ENCODE data around the gene TCF7L1. TPM values are rescaled to one million over a fixed set of nuclear protein-coding genes. Genes with fewer than 3 reads are reported as not detected.

Gene TCF7L1
- total RNA-seq, 2 experiments from 2014 or later: not detected

DNA sequence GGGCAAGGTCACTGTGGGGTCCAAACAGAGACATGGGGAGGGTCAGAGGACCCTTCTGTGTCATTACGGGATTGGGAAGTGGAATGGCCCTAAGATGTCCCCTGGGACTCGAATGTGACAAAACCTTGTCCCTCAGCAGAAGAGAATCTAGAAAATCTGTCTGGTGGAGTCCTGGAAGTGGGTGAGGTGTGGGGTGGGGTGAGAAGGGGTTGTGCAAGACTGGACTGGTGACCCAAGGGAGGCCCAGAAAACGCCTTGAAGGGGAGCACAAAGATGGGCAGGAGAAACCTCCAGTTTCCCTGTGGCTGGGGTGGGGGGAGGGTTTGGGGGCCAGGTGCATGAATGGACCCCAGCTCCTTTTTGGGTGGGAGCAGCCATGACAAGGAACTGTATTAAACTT, 79.6 kb downstream of the TCF7L1 start:
- DNase-seq (ENCODE audit: low spot score): no peak
- CTCF ChIA-PET (ENCODE audit: unreplicated experiment): no interaction called here
- TF ChIP-seq EZH2phosphoT487 (IDR thresholded peaks at IDR 0.05; ENCODE audit: borderline replicate concordance, low read depth, low read length): no peak
- TF ChIP-seq, protein P1, sequence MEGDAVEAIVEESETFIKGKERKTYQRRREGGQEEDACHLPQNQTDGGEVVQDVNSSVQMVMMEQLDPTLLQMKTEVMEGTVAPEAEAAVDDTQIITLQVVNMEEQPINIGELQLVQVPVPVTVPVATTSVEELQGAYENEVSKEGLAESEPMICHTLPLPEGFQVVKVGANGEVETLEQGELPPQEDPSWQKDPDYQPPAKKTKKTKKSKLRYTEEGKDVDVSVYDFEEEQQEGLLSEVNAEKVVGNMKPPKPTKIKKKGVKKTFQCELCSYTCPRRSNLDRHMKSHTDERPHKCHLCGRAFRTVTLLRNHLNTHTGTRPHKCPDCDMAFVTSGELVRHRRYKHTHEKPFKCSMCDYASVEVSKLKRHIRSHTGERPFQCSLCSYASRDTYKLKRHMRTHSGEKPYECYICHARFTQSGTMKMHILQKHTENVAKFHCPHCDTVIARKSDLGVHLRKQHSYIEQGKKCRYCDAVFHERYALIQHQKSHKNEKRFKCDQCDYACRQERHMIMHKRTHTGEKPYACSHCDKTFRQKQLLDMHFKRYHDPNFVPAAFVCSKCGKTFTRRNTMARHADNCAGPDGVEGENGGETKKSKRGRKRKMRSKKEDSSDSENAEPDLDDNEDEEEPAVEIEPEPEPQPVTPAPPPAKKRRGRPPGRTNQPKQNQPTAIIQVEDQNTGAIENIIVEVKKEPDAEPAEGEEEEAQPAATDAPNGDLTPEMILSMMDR (conservative IDR thresholded peaks at IDR 0.05; ENCODE audit: low read length): no peak
- no peak overlapping the region for H3K4me3 ChIP-seq (ENCODE audit: low read depth, low read length, poor library complexity, severe bottlenecking)
- intact Hi-C loops (cut with micrococcal nuclease; ENCODE audit: unreplicated experiment): no loop called here
- no peaks in the 10 kb centered on the region for H3K36me3 ChIP-seq (ENCODE audit: insufficient read depth, low read length)
- POLR2A ChIA-PET: no interaction called here
- H3K79me2 ChIP-seq (ENCODE audit: insufficient read depth, low read depth, low read length): no peaks in the 10 kb centered on the region
- H3K4me1 ChIP-seq (ENCODE audit: insufficient read depth, low read length, poor library complexity, severe bottlenecking): no peaks in the 10 kb centered on the region
- H4K20me1 ChIP-seq (ENCODE audit: insufficient read depth, low read length): no peaks in the 10 kb centered on the region
- no peaks in the 10 kb centered on the region for H3K9me3 ChIP-seq (ENCODE audit: low read length)
- no peak overlapping the region for H2AFZ ChIP-seq (ENCODE audit: low read length)
- H3K9me2 ChIP-seq (ENCODE audit: insufficient read depth, low read length): no peaks in the 10 kb centered on the region
- H3K27ac ChIP-seq (ENCODE audit: low read depth, low read length, poor library complexity, severe bottlenecking): no peak overlapping the region
- BruUV-seq (replicated peaks): no TSS peak
- H3K4me2 ChIP-seq (ENCODE audit: low read length): no peak overlapping the region

DNA sequence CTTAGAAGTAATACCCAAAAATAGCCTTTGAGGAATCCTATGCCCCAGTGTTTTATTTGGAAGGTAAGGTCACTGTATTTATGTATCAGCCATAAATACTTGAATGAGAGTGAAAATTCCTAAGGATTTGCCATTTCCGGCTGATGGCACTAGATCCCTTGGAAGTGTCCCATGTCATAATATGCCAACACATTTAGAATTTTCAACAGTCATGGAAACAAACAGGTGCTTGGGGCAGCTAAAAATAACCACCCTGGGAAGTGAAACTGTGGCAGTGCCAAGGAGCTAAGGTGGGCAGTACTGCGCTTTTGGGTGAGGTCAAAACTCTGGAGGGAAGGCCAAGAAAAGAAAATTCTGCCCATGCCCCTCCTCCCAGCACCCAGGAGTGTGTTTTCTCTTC, 80.2 kb downstream of the TCF7L1 start:
- Histone ChIP-seq H3K36me3 (ENCODE audit: insufficient read depth, low read length) (no peaks in the 10 kb centered on the region), H3K4me3 (ENCODE audit: low read depth, low read length, poor library complexity, severe bottlenecking) (no peak overlapping the region), H4K20me1 (ENCODE audit: insufficient read depth, low read length) (no peaks in the 10 kb centered on the region), H3K4me2 (ENCODE audit: low read length) (no peak overlapping the region), H3K9me3 (ENCODE audit: low read length) (no peaks in the 10 kb centered on the region), H3K9me2 (ENCODE audit: insufficient read depth, low read length) (no peaks in the 10 kb centered on the region), H2AFZ (ENCODE audit: low read length) (no peak overlapping the region), H3K4me1 (ENCODE audit: insufficient read depth, low read length, poor library complexity, severe bottlenecking) (no peaks in the 10 kb centered on the region), H3K27ac (ENCODE audit: low read depth, low read length, poor library complexity, severe bottlenecking) (no peak overlapping the region), H3K79me2 (ENCODE audit: insufficient read depth, low read depth, low read length) (no peaks in the 10 kb centered on the region)
- TF ChIP-seq, protein P1 (conservative IDR thresholded peaks at IDR 0.05; ENCODE audit: low read length): no peak
- TF ChIP-seq EZH2phosphoT487 (IDR thresholded peaks at IDR 0.05; ENCODE audit: borderline replicate concordance, low read depth, low read length): no peak
- no peak for DNase-seq (ENCODE audit: low spot score)
- BruUV-seq (replicated peaks): no TSS peak
- intact Hi-C loops (cut with micrococcal nuclease; ENCODE audit: unreplicated experiment): no loop called here
- CTCF ChIA-PET (ENCODE audit: unreplicated experiment): no interaction called here
- POLR2A ChIA-PET: no interaction called here

DNA sequence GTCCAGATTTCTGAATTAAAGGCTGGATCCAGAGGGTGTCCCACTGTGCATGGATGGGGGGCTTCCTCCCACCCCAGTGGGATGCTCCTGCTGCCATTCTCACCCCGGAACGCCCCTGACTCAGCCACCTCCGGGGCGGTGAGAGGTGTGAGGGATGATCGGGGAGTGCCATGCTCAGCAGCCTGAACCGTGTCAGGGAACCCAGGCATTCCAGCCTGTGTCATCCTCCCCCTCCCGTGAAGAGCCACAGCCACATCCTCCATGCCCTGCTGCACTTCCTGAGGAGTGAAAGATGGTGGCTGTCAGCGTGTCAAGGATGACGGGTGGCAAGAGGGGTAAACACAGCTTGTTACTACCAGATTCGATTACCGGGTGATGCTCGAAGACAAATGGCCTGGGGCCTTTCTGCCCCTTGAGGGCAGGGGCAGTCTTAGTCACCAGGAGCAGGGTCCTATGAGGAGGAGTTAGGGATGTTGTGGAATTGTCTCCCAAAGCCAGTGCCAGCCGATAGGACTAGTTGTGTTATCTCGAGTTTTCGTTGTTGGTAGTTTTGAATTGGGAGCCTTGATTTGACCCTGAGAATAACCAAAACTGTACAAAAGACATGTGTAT, 80.8 kb downstream of the TCF7L1 start:
- no peaks in the 10 kb centered on the region for H4K20me1 ChIP-seq (ENCODE audit: insufficient read depth, low read length)
- ChIA-PET POLR2A (no interaction called here), CTCF (ENCODE audit: unreplicated experiment) (no interaction called here)
- no TSS peak for BruUV-seq (replicated peaks)
- no peaks in the 10 kb centered on the region for H3K9me2 ChIP-seq (ENCODE audit: insufficient read depth, low read length)
- H3K27ac ChIP-seq (ENCODE audit: low read depth, low read length, poor library complexity, severe bottlenecking): no peak overlapping the region
- intact Hi-C loops (cut with micrococcal nuclease; ENCODE audit: unreplicated experiment): no loop called here
- H3K4me1 ChIP-seq (ENCODE audit: insufficient read depth, low read length, poor library complexity, severe bottlenecking): no peaks in the 10 kb centered on the region
- DNase-seq (ENCODE audit: low spot score): no peak
- no peaks in the 10 kb centered on the region for H3K36me3 ChIP-seq (ENCODE audit: insufficient read depth, low read length)
- no peak overlapping the region for H3K4me3 ChIP-seq (ENCODE audit: low read depth, low read length, poor library complexity, severe bottlenecking)
- no peak overlapping the region for H2AFZ ChIP-seq (ENCODE audit: low read length)
- H3K4me2 ChIP-seq (ENCODE audit: low read length): no peak overlapping the region
- H3K79me2 ChIP-seq (ENCODE audit: insufficient read depth, low read depth, low read length): no peaks in the 10 kb centered on the region
- TF ChIP-seq, protein P1 (conservative IDR thresholded peaks at IDR 0.05; ENCODE audit: low read length): no peak
- no peak for TF ChIP-seq EZH2phosphoT487 (IDR thresholded peaks at IDR 0.05; ENCODE audit: borderline replicate concordance, low read depth, low read length)
- no peaks in the 10 kb centered on the region for H3K9me3 ChIP-seq (ENCODE audit: low read length)

Measured in OCI-LY7 (cell line).